NCI-H524 (cell line): ENCODE results near the gene ADAMTS2.

Source experiments
- DNase-seq, 2 experiments: peaks; one replicate each; lab custom pipeline; 2025; lab: John Stamatoyannopoulos, UW

The ADAMTS2 gene

GRCh38 chr5:179278546-179278945 is 66.7 kb downstream of the ADAMTS2 start:
- no peak for DNase-seq

- no peak for DNase-seq
Measured at GRCh38 chr5:179278119-179278518, 67.1 kb downstream of the ADAMTS2 start.

GRCh38 chr5:179276838-179277395 is 68.3 kb downstream of the ADAMTS2 start:
- DNase-seq = no peak

- DNase-seq = no peak
Measured at GRCh38 chr5:179275941-179276837, 69.1 kb downstream of the ADAMTS2 start.

- DNase-seq = no peak
Measured at GRCh38 chr5:179275381-179275878, 69.8 kb downstream of the ADAMTS2 start.

GRCh38 chr5:179274321-179275315 is 70.6 kb downstream of the ADAMTS2 start:
- DNase-seq = no peak

GRCh38 chr5:179273441-179274145 is 71.7 kb downstream of the ADAMTS2 start:
- no peak for DNase-seq

GRCh38 chr5:179273073-179273435 is 72.2 kb downstream of the ADAMTS2 start:
- DNase-seq = no peak

GRCh38 chr5:179272326-179273072 is 72.8 kb downstream of the ADAMTS2 start:
- DNase-seq = no peak

GRCh38 chr5:179271821-179272325 is 73.4 kb downstream of the ADAMTS2 start:
- no peak for DNase-seq

- DNase-seq = no peak
Measured at GRCh38 chr5:179271428-179271734, 73.9 kb downstream of the ADAMTS2 start.

GRCh38 chr5:179270581-179271427 is 74.5 kb downstream of the ADAMTS2 start:
- DNase-seq = no peak

GRCh38 chr5:179269781-179270543 is 75.3 kb downstream of the ADAMTS2 start:
- no peak for DNase-seq

GRCh38 chr5:179268966-179269693 is 76.1 kb downstream of the ADAMTS2 start:
- DNase-seq = no peak

- no peak for DNase-seq
Measured at GRCh38 chr5:179268399-179268952, 76.8 kb downstream of the ADAMTS2 start.

GRCh38 chr5:179267671-179268083 is 77.6 kb downstream of the ADAMTS2 start:
- no peak for DNase-seq

GRCh38 chr5:179267071-179267670 is 78.1 kb downstream of the ADAMTS2 start:
- no peak for DNase-seq
